Colonic mucosa (tissue), 4 donors: ENCODE measurements around the gene MYO5C. TPM values are rescaled to one million over a fixed set of nuclear protein-coding genes. Genes with fewer than 3 reads are reported as not detected.

ENCODE experiments used
- DNase-seq: peaks from one replicate; pipeline ENCODE4 v3.0.0-alpha.2; 2020
- H3K27ac ChIP-seq: fragments of 200-600 bp; one replicate; pipeline ENCODE4 v1.8.0; 2021
- H3K27me3 ChIP-seq: fragments of 200-600 bp; one replicate; pipeline ENCODE4 v1.8.0; 2021
- H3K36me3 ChIP-seq: fragments of 200-600 bp; one replicate; pipeline ENCODE4 v1.8.0; 2021
- H3K4me1 ChIP-seq: fragments of 200-600 bp; one replicate; pipeline ENCODE4 v1.8.0; 2021; ENCODE audit warnings: mild to moderate bottlenecking
- H3K4me3 ChIP-seq: fragments of 200-600 bp; one replicate; pipeline ENCODE4 v1.8.0; 2021
- H3K9ac ChIP-seq, 2 donors: one replicate each; pipeline ENCODE4 v1.7.0; 2013; ENCODE audit warnings: control low read depth in 2 of 2, low read depth in 2 of 2, low read length in 2 of 2
- H3K9me3 ChIP-seq: fragments of 200-600 bp; one replicate; pipeline ENCODE4 v1.8.0; 2021
- CTCF ChIP-seq: fragments of 200-600 bp; IDR thresholded peaks from one replicate; pipeline ENCODE4 v1.8.0; 2022; ENCODE audit warnings: antibody characterized with exemption, mild to moderate bottlenecking
- intact Hi-C: fragments of 100-400 bp; cut with DNase I; formaldehyde crosslinking; loops from one replicate; pipeline ENCODE4 v1.14.1; 2022
- total RNA-seq, 2 donors: library from RNA; stranded (reverse); fragmentation: NEBNext Ultra II Directional in 1 of 2; extraction: Animal tissue kit (Norgen Biotek cat#: 25700) in 1 of 2; gene quantifications; one replicate each; pipeline ENCODE4 v1.2.1, GENCODE V29; 2021
- donor health status: healthy.
- donor health status: DM: no; HTN: no; CAD: no.
- donor health status: DM: no; HTN: no; CAD: no.

The MYO5C gene
- total RNA-seq, 2 donors from 2014 or later = 71.4 to 102 TPM

DNA sequence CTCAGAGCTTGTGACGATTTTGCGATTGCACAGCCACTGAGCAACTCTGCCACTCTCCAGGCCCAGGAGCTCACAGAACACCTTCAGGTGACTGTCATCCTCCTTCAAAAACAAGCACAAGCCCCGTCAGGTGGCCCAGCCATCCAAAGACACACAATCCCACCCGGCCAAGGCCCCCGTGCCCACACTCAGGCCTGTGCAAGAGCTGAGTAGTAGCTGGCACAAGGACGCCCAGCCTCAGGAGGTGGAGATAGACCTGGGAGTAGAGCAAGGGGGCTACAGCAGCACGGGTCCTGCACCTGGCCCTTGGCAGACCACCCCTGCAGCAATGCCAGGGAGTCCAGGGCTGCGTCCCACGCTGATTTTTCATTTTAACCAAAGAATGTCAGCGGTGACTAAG, 34.6 kb downstream of the MYO5C start:
- H3K27ac ChIP-seq = no peak overlapping the region
- H3K4me1 ChIP-seq = no peaks in the 10 kb centered on the region
- no peak for DNase-seq
- no peak for TF ChIP-seq CTCF
- H3K9ac ChIP-seq = no peak overlapping the region
- H3K27me3 ChIP-seq = no peaks in the 10 kb centered on the region
- H3K9me3 ChIP-seq = no peaks in the 10 kb centered on the region
- H3K36me3 ChIP-seq = no peaks in the 10 kb centered on the region
- H3K4me3 ChIP-seq = no peak overlapping the region
- intact Hi-C loops = no loop called here

DNA sequence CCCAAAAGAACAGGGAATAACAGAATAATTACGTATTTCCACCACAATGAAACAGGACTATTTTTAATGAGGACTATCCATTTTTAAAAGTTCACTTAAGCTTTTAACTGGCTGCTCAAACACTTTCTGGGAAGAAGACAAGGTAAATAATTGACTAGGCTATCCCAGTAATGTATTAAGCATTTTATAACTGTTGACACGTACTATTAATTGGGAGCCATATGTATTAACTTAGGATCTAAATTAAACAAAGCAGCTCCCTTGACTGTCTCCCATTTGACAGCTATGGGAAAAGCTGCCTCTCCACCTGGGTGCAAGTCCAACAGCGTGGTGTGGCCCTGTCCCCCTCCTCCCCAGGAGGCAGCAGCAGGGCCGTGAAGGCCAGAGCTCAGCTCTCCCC, 36.1 kb downstream of the MYO5C start:
- no peak overlapping the region for H3K27ac ChIP-seq
- H3K4me1 ChIP-seq = no peaks in the 10 kb centered on the region
- no peak overlapping the region for H3K9ac ChIP-seq
- no peak for TF ChIP-seq CTCF
- intact Hi-C loops = loop anchor here (5.0 kb wide), 1 partner anchor 478 kb away; no protein-coding TSS in a partner anchor
- H3K27me3 ChIP-seq = no peaks in the 10 kb centered on the region
- H3K9me3 ChIP-seq = no peaks in the 10 kb centered on the region
- H3K36me3 ChIP-seq = no peaks in the 10 kb centered on the region
- no peak overlapping the region for H3K4me3 ChIP-seq
- DNase-seq = no peak

DNA sequence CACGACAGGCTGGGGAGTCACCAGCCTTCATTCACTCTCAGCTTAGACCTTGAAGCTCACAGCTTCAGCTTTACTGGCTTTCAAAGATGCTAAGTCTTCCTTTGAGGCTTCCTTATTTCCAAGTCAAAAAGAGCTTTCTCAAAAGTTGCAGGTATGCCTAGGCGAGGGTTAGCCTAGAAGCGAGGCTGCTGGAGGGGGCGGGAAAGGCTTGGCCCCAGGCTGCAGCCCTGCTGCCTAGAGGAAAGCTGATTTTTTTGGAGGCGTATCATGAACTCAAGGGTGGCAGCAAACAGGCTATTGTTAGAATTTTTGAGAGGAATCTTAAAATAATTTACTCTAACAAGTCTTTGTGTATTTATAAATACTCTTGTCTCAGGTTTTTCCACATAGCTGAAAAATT, 37.1 kb downstream of the MYO5C start:
- Histone ChIP-seq H3K9ac (no peak overlapping the region), H3K36me3 (no peaks in the 10 kb centered on the region), H3K27me3 (no peaks in the 10 kb centered on the region), H3K4me3 (no peak overlapping the region), H3K27ac (no peak overlapping the region), H3K4me1 (no peaks in the 10 kb centered on the region), H3K9me3 (no peaks in the 10 kb centered on the region)
- TF ChIP-seq CTCF = no peak
- intact Hi-C loops = loop anchor here (5.0 kb wide), 1 partner anchor 479 kb away; no protein-coding TSS in a partner anchor
- DNase-seq = no peak

DNA sequence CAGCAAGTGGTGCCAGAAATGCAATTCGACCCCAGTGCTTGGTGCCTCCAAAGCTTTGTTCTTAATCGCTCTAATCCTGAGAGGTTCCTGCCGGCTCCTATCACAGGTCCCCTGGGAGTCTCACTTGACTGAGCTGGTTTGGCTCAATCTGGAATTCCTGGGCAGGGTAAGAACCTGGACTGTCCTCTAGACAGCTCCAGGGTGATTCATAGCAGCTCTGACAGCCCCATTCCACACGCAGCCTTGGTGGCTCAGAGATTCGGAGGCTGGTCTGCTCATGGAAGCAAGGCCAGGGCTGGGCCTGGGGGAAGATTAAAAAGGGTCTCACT, 37.9 kb downstream of the MYO5C start:
- no peaks in the 10 kb centered on the region for H3K36me3 ChIP-seq
- no peaks in the 10 kb centered on the region for H3K27me3 ChIP-seq
- DNase-seq = no peak
- H3K9ac ChIP-seq = no peak overlapping the region
- intact Hi-C loops = loop anchor here (5.0 kb wide), 1 partner anchor 480 kb away; no protein-coding TSS in a partner anchor
- H3K4me1 ChIP-seq = no peaks in the 10 kb centered on the region
- H3K9me3 ChIP-seq = no peaks in the 10 kb centered on the region
- no peak overlapping the region for H3K27ac ChIP-seq
- no peak overlapping the region for H3K4me3 ChIP-seq
- no peak for TF ChIP-seq CTCF

DNA sequence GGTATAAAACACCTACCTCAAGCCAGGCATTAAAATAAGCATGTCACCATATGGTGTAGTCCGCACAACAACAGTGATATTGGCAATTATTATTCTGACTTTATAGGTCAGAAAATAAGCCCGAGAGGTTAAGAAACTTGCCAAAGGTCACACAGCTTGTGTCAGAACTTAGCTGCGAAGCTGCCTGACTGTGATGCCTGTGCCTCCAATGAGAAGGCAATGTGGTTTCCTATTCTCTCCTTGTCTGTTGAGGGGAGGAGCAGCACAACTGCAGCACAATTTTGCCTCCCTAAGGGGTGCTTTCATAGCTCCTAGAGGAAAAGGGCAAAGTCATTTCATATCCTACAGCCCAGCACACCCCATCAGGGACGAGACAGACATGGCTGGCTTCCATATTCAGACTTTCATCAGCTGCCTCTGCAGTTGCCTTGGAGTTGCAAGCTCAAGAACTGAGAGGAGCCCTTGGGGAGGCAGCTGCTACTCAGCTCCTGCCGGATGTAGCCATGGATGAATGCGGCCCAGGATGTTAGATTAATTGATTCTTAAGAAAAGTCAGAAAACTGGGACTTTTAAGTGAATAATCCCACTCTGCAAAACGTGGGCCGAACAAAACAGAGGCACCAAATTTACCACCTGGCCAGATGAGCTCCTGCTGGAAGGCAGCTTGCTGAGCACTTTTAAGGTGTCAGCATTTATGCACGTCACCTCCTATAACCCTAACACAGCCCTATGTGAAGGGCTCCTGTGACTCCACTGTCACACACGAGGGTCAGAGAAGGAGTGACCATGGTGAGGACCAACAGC, 38.5 kb downstream of the MYO5C start:
- Histone ChIP-seq H3K27ac (no peak overlapping the region), H3K4me1 (no peaks in the 10 kb centered on the region), H3K9ac (no peak overlapping the region), H3K27me3 (no peaks in the 10 kb centered on the region), H3K4me3 (no peak overlapping the region), H3K9me3 (no peaks in the 10 kb centered on the region), H3K36me3 (no peaks in the 10 kb centered on the region)
- TF ChIP-seq CTCF = no peak
- DNase-seq = no peak
- intact Hi-C loops = loop anchor here (5.0 kb wide), 1 partner anchor 480 kb away; no protein-coding TSS in a partner anchor
